ENCODE measurements around the gene TNNI2.

TNNI2 gene

GRCh38 chr11:1853376-1854131 lies 14.8 kb downstream of the TNNI2 start:
- no peak overlapping the region for H3K4me3 ChIP-seq (replicated peaks in 1 of 2; ENCODE audit: low read depth in 2 of 2, low read length in 2 of 2)
- TF ChIP-seq CTCF (IDR thresholded peaks at IDR 0.05; ENCODE audit: low read depth, low read length) = no peak
- DNase-seq (ENCODE audit: low read depth in 2 of 2) = no peak

- no peak for TF ChIP-seq CTCF (IDR thresholded peaks at IDR 0.05; ENCODE audit: low read depth, low read length)
- DNase-seq (ENCODE audit: low read depth in 2 of 2) = no peak
- H3K4me3 ChIP-seq (replicated peaks in 1 of 2; ENCODE audit: low read depth in 2 of 2, low read length in 2 of 2) = no peak overlapping the region
Measured at GRCh38 chr11:1854132-1854948, 15.6 kb downstream of the TNNI2 start.

- no peak overlapping the region for H3K4me3 ChIP-seq (replicated peaks in 1 of 2; ENCODE audit: low read depth in 2 of 2, low read length in 2 of 2)
- no peak for TF ChIP-seq CTCF (IDR thresholded peaks at IDR 0.05; ENCODE audit: low read depth, low read length)
- DNase-seq (ENCODE audit: low read depth in 2 of 2) = no peak
Measured at GRCh38 chr11:1854949-1855885, 16.4 kb downstream of the TNNI2 start.

- no peak overlapping the region for H3K4me3 ChIP-seq (replicated peaks in 1 of 2; ENCODE audit: low read depth in 2 of 2, low read length in 2 of 2)
- no peak for TF ChIP-seq CTCF (IDR thresholded peaks at IDR 0.05; ENCODE audit: low read depth, low read length)
- DNase-seq (ENCODE audit: low read depth in 2 of 2) = no peak
Measured at GRCh38 chr11:1855886-1856265, 17.1 kb downstream of the TNNI2 start.

GRCh38 chr11:1856306-1857005 lies 17.7 kb downstream of the TNNI2 start:
- no peak overlapping the region for H3K4me3 ChIP-seq (replicated peaks in 1 of 2; ENCODE audit: low read depth in 2 of 2, low read length in 2 of 2)
- TF ChIP-seq CTCF (IDR thresholded peaks at IDR 0.05; ENCODE audit: low read depth, low read length) = no peak
- DNase-seq (ENCODE audit: low read depth in 2 of 2) = no peak

GRCh38 chr11:1857064-1857463 lies 18.3 kb downstream of the TNNI2 start:
- DNase-seq (ENCODE audit: low read depth in 2 of 2) = no peak
- TF ChIP-seq CTCF (IDR thresholded peaks at IDR 0.05; ENCODE audit: low read depth, low read length) = no peak
- H3K4me3 ChIP-seq (replicated peaks in 1 of 2; ENCODE audit: low read depth in 2 of 2, low read length in 2 of 2) = no peak overlapping the region

Measured in cardiac fibroblast (primary cell).